Measurements from ENCODE around the gene HCAR2.
"Not testable (repeated sequence)": the region's sequence is repeated elsewhere in the genome, so short reads cannot be mapped to it uniquely, and the experiment has no call there.

The HCAR2 gene

DNA sequence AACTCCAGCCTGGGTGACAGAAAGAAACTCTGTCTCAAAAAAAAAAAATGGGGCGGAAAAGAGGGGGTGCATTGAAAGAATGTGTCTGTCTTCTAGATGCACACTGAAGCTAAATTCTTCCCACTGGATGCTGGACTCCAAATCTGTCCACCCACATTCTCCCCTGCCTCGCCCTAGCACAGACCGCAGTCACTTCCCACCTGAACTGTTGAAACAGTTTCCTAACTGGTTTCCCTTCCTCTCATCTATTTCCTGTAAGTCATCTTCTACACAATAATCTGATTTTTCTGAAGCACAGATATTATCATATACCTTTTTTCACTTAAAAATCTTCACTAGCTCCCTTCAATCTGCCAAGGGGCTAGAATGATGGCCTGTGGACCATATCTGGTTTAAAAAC is 29.0 kb upstream of the HCAR2 start:
- Histone ChIP-seq H3K4me3 (ENCODE audit: low read depth, low read length) (no peak overlapping the region), H3K27ac (ENCODE audit: low read depth, low read length) (no peak overlapping the region), H3K9me3 (ENCODE audit: control insufficient read depth, insufficient read depth, low read depth, low read length) (peaks cover 4% of the 10 kb centered on the region; the same call in 1 of the 2 replicates)

DNA sequence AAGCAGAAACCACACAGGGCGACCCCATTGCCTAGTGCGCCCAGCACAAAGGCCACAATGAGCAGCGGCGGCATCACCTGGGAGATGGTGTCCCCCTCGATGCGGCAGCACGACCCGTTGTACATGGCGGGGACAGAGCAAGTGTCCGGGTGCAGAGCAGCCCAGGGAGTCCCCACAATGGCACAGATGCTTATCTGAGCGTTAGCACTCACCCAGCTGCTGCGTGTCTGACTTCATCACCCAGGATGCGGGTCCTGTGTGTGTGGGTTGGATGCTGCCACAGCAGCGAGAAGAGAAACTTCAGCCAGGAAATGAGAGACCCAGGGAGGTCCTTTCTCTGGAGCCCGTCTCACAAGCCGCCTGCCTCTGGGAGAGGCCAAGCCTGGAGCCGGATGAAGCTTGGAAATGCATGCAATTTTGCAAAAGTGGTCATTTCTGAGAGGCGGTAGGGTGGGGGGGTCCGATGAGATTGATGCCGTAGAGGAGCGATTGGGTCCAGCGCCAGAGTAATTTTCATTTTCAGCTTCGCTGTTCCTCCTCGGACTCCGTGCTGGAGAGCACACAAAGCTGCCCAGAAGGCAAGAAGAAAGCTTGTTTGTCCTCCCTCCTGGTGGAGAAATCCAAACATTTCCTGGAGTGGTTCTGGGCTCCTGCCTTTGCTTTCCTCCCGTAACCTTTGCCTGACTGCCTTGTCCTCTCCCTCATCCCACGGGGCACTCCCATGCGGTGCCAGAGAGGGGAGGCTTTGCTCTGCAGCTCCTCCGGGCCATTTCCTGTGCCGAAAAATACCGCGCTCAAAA is 27.3 kb upstream of the HCAR2 start, which contains the start of gene HCAR1:
Gene HCAR1, minus strand, starts transcription at position 630 of the 800 bp plus-strand sequence. Its CDS starts 505 bp downstream, at position 125.
- Histone ChIP-seq H3K4me1 (ENCODE audit: control insufficient read depth, insufficient read depth, low read length) (peaks cover 9% of the 10 kb centered on the region; the same call in 1 of the 2 replicates), H3K27me3 (ENCODE audit: control insufficient read depth, insufficient read depth, low read length) (no peaks in the 10 kb centered on the region), H3K27ac (ENCODE audit: low read depth, low read length) (no peak within 1 kb of the TSS), H3K4me3 (ENCODE audit: low read depth, low read length) (no peak within 1 kb of the TSS), H3K9ac (ENCODE audit: low read length) (no peak within 1 kb of the TSS), H3K36me3 (ENCODE audit: control insufficient read depth, insufficient read depth, low read length) (no peaks in the 10 kb centered on the region), H3K9me3 (ENCODE audit: control insufficient read depth, insufficient read depth, low read depth, low read length) (peaks cover under 1% of the 10 kb centered on the region; the same call in 1 of the 2 replicates)

More for the DNA sequence above, 29.0 kb upstream of the HCAR2 start:
- no peaks in the 10 kb centered on the region for H3K36me3 ChIP-seq (ENCODE audit: control insufficient read depth, insufficient read depth, low read length)
- no peaks in the 10 kb centered on the region for H3K4me1 ChIP-seq (ENCODE audit: control insufficient read depth, insufficient read depth, low read length)
- H3K9ac ChIP-seq (ENCODE audit: low read length), result no peak overlapping the region
- H3K27me3 ChIP-seq (ENCODE audit: control insufficient read depth, insufficient read depth, low read length), result no peaks in the 10 kb centered on the region

DNA sequence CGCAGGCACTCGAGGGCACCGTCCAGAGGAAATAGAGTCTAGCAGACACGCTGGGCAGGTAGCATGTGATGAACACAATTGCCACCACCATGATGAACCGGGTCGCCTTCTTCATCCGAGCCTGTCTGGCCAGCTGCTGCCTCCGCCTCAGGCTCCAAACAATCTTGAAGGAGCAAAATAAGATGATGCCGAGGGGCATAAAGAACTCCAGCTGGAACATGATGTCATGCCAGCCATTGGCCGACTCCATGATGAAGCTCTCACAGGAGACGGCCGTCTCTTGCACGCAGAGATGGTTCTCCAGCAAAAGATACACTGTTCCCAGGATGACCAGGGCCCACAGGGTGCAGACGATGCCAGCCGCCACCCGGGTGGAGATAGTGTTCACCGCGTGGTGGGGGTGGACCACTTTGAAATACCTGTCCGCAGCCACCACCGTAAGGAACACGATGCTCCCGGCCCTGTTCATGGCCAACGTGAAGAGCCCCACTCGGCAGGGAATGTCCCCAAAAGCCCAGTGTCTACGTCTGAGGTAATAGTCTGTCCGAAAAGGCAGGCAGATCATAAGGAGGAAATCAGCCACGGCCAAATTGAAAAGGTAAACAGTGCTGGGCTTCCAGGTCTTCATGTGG is 26.5 kb upstream of the HCAR2 start:
- peaks cover 9% of the 10 kb centered on the region; the same call in 1 of the 2 replicates for H3K4me1 ChIP-seq (ENCODE audit: control insufficient read depth, insufficient read depth, low read length)
- no peak overlapping the region for H3K27ac ChIP-seq (ENCODE audit: low read depth, low read length)
- H3K9ac ChIP-seq (ENCODE audit: low read length), result no peak overlapping the region
- no peaks in the 10 kb centered on the region for H3K36me3 ChIP-seq (ENCODE audit: control insufficient read depth, insufficient read depth, low read length)
- no peak overlapping the region for H3K4me3 ChIP-seq (ENCODE audit: low read depth, low read length)
- H3K27me3 ChIP-seq (ENCODE audit: control insufficient read depth, insufficient read depth, low read length), result no peaks in the 10 kb centered on the region
- no peaks in the 10 kb centered on the region for H3K9me3 ChIP-seq (ENCODE audit: control insufficient read depth, insufficient read depth, low read depth, low read length)

DNA sequence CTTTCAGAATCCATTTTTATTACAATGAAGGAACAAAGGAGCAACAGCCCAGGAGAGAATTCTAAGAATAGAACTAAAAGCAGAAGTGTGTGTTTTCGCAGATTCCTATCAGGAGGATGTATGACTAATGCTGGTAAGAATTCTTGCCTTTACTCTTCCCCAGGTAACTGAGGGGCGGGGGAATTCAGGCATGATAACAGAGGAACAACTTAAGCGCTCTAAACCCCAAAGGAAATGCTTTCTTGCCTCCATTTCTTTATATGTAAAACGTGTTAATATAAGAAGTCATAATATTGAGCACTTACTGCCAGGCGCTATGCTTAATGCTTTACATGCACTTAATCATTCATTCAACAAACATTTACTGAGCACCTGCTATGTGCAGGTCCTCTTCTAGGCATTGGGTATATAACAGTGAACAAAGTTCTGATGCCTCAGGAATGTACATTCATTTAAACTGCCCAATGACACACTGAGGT is 23.0 kb upstream of the HCAR2 start:
- Histone ChIP-seq H3K9me3 (ENCODE audit: control insufficient read depth, insufficient read depth, low read depth, low read length) (no peaks in the 10 kb centered on the region), H3K9ac (ENCODE audit: low read length) (peak overlapping the region; percentile 2), H3K36me3 (ENCODE audit: control insufficient read depth, insufficient read depth, low read length) (no peaks in the 10 kb centered on the region), H3K27me3 (ENCODE audit: control insufficient read depth, insufficient read depth, low read length) (no peaks in the 10 kb centered on the region), H3K4me1 (ENCODE audit: control insufficient read depth, insufficient read depth, low read length) (peaks cover 9% of the 10 kb centered on the region; the same call in 1 of the 2 replicates), H3K4me3 (ENCODE audit: low read depth, low read length) (no peak overlapping the region), H3K27ac (ENCODE audit: low read depth, low read length) (peak overlapping the region; percentile 87; the same call in 1 of the 2 replicates)

DNA sequence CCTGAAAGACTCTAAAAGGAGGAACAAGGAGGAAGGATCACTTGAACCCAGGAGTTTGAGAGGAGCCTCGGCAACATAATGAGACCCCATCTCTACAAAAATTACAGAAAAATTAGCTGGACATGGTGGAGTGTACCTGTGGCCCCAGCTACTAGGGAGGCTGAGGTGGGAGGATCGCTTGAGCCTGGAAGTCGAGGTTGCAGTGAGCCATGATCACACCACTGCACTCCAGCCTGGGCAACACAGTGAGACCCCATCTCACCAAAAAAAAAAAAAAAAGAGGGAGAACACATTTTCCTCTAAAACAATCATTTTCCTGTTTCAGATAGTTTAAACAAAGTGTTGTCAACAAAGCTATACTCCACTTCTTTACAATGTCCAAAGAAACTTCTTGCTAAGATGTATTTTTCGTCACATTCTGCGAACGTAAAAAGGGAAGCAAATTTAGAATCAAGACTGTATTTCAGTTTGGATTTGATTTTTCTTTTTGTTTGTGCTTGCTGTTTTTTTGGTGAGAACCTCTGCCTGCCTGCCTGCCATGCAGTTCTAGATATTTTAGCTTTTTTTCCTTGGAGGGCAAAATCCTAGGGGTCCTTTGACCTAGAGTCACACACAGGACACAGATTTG is 22.4 kb upstream of the HCAR2 start:
- Histone ChIP-seq H3K9ac (ENCODE audit: low read length) (peak overlapping the region; percentile 41), H3K27ac (ENCODE audit: low read depth, low read length) (peak overlapping the region; percentile 87; the same call in 1 of the 2 replicates)

DNA sequence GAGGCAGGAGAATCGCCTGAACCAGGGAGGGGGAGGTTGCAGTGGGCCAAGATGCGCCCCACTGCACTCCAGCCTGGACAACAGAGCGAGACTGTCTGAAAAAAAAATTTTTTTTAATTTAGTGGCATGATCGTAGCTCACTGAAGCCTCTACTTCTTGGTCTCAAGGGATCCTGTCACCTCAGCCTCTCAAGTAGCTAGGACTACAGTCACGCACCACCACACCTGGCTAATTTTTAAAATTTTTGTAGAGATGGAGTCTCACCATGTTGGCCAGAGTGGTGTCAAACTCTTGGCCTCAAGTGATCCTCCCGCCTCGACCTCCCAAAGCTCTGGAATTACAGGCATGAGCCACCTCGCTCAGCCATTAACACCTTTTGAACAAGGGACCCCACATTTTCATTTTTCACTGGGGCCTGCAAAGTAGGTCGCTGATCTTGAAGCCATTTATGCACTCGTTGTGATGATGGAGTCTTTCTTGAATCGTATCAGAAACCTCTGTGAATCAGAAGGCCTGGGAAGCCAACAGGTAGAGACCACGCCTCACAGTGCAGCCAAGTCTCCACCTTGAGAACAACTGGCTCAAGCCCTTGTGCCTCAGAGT is 21.6 kb upstream of the HCAR2 start:
- Histone ChIP-seq H3K4me3 (ENCODE audit: low read depth, low read length) (no peak overlapping the region), H3K9me3 (ENCODE audit: control insufficient read depth, insufficient read depth, low read depth, low read length) (no peaks in the 10 kb centered on the region), H3K27ac (ENCODE audit: low read depth, low read length) (no peak overlapping the region), H3K9ac (ENCODE audit: low read length) (no peak overlapping the region), H3K36me3 (ENCODE audit: control insufficient read depth, insufficient read depth, low read length) (no peaks in the 10 kb centered on the region), H3K27me3 (ENCODE audit: control insufficient read depth, insufficient read depth, low read length) (no peaks in the 10 kb centered on the region), H3K4me1 (ENCODE audit: control insufficient read depth, insufficient read depth, low read length) (peaks cover 9% of the 10 kb centered on the region; the same call in 1 of the 2 replicates)

More for the DNA sequence above, 22.4 kb upstream of the HCAR2 start:
- Histone ChIP-seq H3K9me3 (ENCODE audit: control insufficient read depth, insufficient read depth, low read depth, low read length) (no peaks in the 10 kb centered on the region), H3K4me1 (ENCODE audit: control insufficient read depth, insufficient read depth, low read length) (peaks cover 9% of the 10 kb centered on the region; the same call in 1 of the 2 replicates), H3K36me3 (ENCODE audit: control insufficient read depth, insufficient read depth, low read length) (no peaks in the 10 kb centered on the region), H3K4me3 (ENCODE audit: low read depth, low read length) (no peak overlapping the region), H3K27me3 (ENCODE audit: control insufficient read depth, insufficient read depth, low read length) (no peaks in the 10 kb centered on the region)

DNA sequence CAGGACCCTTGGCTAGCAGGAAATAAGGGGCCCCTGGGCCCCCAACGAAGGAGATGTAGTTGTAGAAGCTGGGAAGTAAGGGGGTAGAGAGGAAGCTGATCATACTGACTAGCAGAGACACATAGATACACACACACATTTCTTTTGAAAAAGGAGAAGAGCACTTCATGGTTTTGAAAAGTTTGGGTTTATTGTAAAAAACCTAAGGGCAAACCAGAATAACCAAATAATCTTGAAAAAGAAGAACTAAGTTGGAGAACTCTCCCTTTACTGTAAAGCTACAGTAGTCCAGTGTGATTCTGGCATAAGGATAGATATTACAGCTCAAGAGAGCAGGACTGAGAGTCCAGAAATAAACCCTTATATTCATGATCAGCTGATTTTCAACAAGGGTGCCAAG is 19.2 kb upstream of the HCAR2 start:
- Histone ChIP-seq H3K27me3 (ENCODE audit: control insufficient read depth, insufficient read depth, low read length) (no peaks in the 10 kb centered on the region), H3K36me3 (ENCODE audit: control insufficient read depth, insufficient read depth, low read length) (no peaks in the 10 kb centered on the region), H3K9me3 (ENCODE audit: control insufficient read depth, insufficient read depth, low read depth, low read length) (no peaks in the 10 kb centered on the region), H3K4me1 (ENCODE audit: control insufficient read depth, insufficient read depth, low read length) (peaks cover 9% of the 10 kb centered on the region; the same call in 1 of the 2 replicates), H3K9ac (ENCODE audit: low read length) (no peak overlapping the region), H3K27ac (ENCODE audit: low read depth, low read length) (no peak overlapping the region), H3K4me3 (ENCODE audit: low read depth, low read length) (no peak overlapping the region)

DNA sequence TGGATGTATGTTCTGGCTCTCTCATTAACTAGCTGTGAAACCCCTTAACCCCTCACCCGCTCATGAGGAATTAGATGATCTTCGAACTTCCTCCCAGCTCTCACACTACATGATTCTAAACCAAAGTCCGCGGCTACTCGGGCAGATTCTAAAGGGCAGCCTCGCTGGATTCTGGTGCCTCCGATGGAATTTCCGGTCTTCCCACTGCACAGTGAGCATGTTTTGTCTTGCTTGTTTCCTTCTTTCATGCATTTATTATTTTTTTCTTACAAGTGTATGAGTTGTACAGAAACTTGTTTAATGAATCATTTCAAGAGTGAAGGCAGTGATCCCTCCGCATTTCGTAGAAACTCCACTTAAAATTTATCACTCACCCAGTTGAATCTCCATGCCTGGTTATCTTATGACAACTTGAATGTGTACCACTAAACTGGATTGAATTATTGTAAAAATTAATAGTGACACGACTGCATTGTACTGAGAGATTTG is 17.9 kb upstream of the HCAR2 start:
- no peaks in the 10 kb centered on the region for H3K9me3 ChIP-seq (ENCODE audit: control insufficient read depth, insufficient read depth, low read depth, low read length)
- no peaks in the 10 kb centered on the region for H3K27me3 ChIP-seq (ENCODE audit: control insufficient read depth, insufficient read depth, low read length)
- H3K4me1 ChIP-seq (ENCODE audit: control insufficient read depth, insufficient read depth, low read length), result peaks cover 6% of the 10 kb centered on the region; the same call in 1 of the 2 replicates
- H3K36me3 ChIP-seq (ENCODE audit: control insufficient read depth, insufficient read depth, low read length), result no peaks in the 10 kb centered on the region
- H3K9ac ChIP-seq (ENCODE audit: low read length), result no peak overlapping the region
- no peak overlapping the region for H3K4me3 ChIP-seq (ENCODE audit: low read depth, low read length)
- no peak overlapping the region for H3K27ac ChIP-seq (ENCODE audit: low read depth, low read length)

DNA sequence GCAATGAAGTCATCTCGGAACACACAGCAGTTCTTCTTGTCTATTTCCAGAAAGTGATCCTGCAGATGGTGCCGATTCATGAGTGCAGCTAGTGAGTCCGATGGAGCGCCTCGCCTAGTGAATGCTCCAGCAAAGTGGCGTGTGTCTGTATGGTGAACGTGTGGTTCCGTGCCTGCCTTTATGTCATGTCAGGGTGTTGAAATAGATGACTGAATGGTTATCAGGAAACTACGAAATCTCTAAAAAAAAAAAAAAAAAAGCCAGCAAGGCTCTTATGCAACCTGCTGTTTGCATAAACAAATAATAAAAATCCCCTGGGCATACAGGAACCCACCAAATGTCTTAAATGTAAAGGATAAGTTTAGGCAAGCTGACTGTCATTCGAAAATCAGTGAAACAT is 13.5 kb upstream of the HCAR2 start, which contains the start of gene HCAR3:
Gene HCAR3, minus strand, starts transcription at position 154 of the 400 bp plus-strand sequence. Its CDS starts 74 bp downstream, at position 80.
- not testable (repeated sequence) for H3K27me3 ChIP-seq (ENCODE audit: control insufficient read depth, insufficient read depth, low read length); H3K4me3 ChIP-seq (ENCODE audit: low read depth, low read length); H3K36me3 ChIP-seq (ENCODE audit: control insufficient read depth, insufficient read depth, low read length); H3K27ac ChIP-seq (ENCODE audit: low read depth, low read length); H3K9ac ChIP-seq (ENCODE audit: low read length); H3K4me1 ChIP-seq (ENCODE audit: control insufficient read depth, insufficient read depth, low read length); H3K9me3 ChIP-seq (ENCODE audit: control insufficient read depth, insufficient read depth, low read depth, low read length)

DNA sequence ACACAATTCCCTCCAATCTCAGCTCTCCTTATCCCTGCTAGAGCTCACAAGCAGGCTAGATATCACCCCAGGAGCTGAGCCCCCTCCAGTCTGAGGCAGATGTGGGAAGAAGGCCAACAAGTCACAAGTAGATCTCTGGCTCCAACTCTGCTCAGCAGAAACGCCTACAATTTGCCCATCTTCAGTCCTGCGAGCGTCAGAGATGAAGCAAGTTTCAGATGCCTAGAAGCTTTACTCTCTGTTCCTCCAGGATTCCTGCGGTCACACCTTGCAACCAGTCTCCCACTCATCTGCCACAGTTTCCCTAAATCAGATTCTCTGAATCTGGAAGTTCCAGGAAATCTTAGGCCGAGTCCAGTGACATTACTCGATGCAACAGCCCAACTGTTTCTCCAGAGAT is 12.1 kb upstream of the HCAR2 start:
- not testable (repeated sequence) for H3K4me1 ChIP-seq (ENCODE audit: control insufficient read depth, insufficient read depth, low read length); H3K27me3 ChIP-seq (ENCODE audit: control insufficient read depth, insufficient read depth, low read length); H3K9ac ChIP-seq (ENCODE audit: low read length); H3K27ac ChIP-seq (ENCODE audit: low read depth, low read length); H3K9me3 ChIP-seq (ENCODE audit: control insufficient read depth, insufficient read depth, low read depth, low read length); H3K36me3 ChIP-seq (ENCODE audit: control insufficient read depth, insufficient read depth, low read length); H3K4me3 ChIP-seq (ENCODE audit: low read depth, low read length)

Measured in HUES6 (cell line).